SU-DHL-6 (cell line): ENCODE measurements around the gene RYR2.

ENCODE experiments used
- H2AFZ ChIP-seq: fragments of 200-600 bp; sonication (generic); 2 replicates; pipeline ENCODE4 v1.6.1; 2014; ENCODE audit warnings: low read depth, mild to moderate bottlenecking, moderate library complexity, mixed read lengths, antibody characterized with exemption, low read length; ENCODE audit not compliant: severe bottlenecking
- H3F3A ChIP-seq: fragments of 200-600 bp; shearing (Covaris generic); 2 replicates; pipeline ENCODE4 v1.6.0; 2016; ENCODE audit warnings: antibody characterized with exemption, mild to moderate bottlenecking; ENCODE audit not compliant: insufficient read depth
- H3K27ac ChIP-seq: fragments of 200-600 bp; sonication (generic); 2 replicates; pipeline ENCODE4 v1.5.1; 2016; ENCODE audit warnings: low read depth, mild to moderate bottlenecking, low read length, moderate library complexity, mixed read lengths
- H3K27me3 ChIP-seq: fragments of 200-600 bp; sonication (generic), shearing (Covaris generic); 2 replicates; pipeline ENCODE4 v1.6.0; 2014; ENCODE audit warnings: mild to moderate bottlenecking, low read length
- H3K36me3 ChIP-seq: fragments of 200-600 bp; sonication (generic); 2 replicates; pipeline ENCODE4 v1.6.1; 2014; ENCODE audit warnings: mild to moderate bottlenecking, low read length, mixed read lengths
- H3K4me2 ChIP-seq: fragments of 300-600, 200-600 bp; shearing (Covaris generic), sonication (generic); 2 replicates; pipeline ENCODE4 v1.6.0; 2014; ENCODE audit warnings: low read length, low read depth, mild to moderate bottlenecking; ENCODE audit not compliant: poor library complexity, severe bottlenecking
- H3K4me3 ChIP-seq: fragments of 200-600 bp; sonication (generic); 2 replicates; pipeline ENCODE4 v1.5.1; 2014; ENCODE audit warnings: antibody characterized with exemption, low read length, mild to moderate bottlenecking, mixed read lengths; ENCODE audit not compliant: insufficient read depth, poor library complexity, severe bottlenecking
- H3K79me2 ChIP-seq: fragments of 200-600 bp; sonication (generic); 2 replicates; pipeline ENCODE4 v1.6.1; 2014; ENCODE audit warnings: mild to moderate bottlenecking, low read length, moderate library complexity; ENCODE audit not compliant: insufficient read depth
- H3K9ac ChIP-seq: fragments of 200-600 bp; sonication (generic); 2 replicates; pipeline ENCODE4 v1.7.0; 2014; ENCODE audit warnings: mild to moderate bottlenecking, low read length
- H3K9me2 ChIP-seq: fragments of 200-600 bp; sonication (generic); replicated peaks from 2 replicates; pipeline ENCODE4 v1.6.1; 2014; ENCODE audit warnings: low read length; ENCODE audit not compliant: insufficient read depth
- H3K9me3 ChIP-seq: fragments of 200-600 bp; sonication (generic); 2 replicates; pipeline ENCODE4 v1.6.1; 2014; ENCODE audit warnings: low read length, mixed read lengths; ENCODE audit not compliant: insufficient read depth
- H4K20me1 ChIP-seq: fragments of 200-600 bp; sonication (generic); 2 replicates; pipeline ENCODE4 v1.6.1; 2014; ENCODE audit warnings: low read depth, mild to moderate bottlenecking, antibody characterized with exemption, low read length, moderate library complexity, mixed read lengths
- CTCF ChIP-seq: fragments of 200-600 bp; sonication (generic); IDR thresholded peaks from one replicate; pipeline ENCODE4 v1.5.1; 2017; ENCODE audit warnings: antibody characterized with exemption, mild to moderate bottlenecking, low read length, moderate library complexity; ENCODE audit not compliant: insufficient read depth, poor library complexity, severe bottlenecking
- EZH2phosphoT487 ChIP-seq: fragments of 200-600 bp; sonication (generic), shearing (Covaris generic); conservative IDR thresholded peaks from 2 replicates; pipeline ENCODE4 v1.6.1; 2018; ENCODE audit warnings: mild to moderate bottlenecking, antibody characterized with exemption, low read length, moderate library complexity, mixed read lengths

RYR2 gene

GRCh38 chr1:237769916-237770315 lies 727.9 kb downstream of the RYR2 start:
- TF ChIP-seq EZH2phosphoT487, result no peak
- no peak for TF ChIP-seq CTCF
- Histone ChIP-seq H3K9ac (no peak overlapping the region), H3K79me2 (no peaks in the 10 kb centered on the region)

GRCh38 chr1:237772009-237772408 lies 730.0 kb downstream of the RYR2 start:
- no peaks in the 10 kb centered on the region for H3K36me3 ChIP-seq
- H3K4me2 ChIP-seq, result no peak overlapping the region
- TF ChIP-seq CTCF (no peak), EZH2phosphoT487 (no peak)

More at GRCh38 chr1:237769916-237770315, 727.9 kb downstream of the RYR2 start:
- Histone ChIP-seq H3F3A (no peaks in the 10 kb centered on the region), H3K27ac (no peak overlapping the region), H3K9me3 (no peaks in the 10 kb centered on the region), H3K4me2 (no peak overlapping the region), H3K9me2 (no peaks in the 10 kb centered on the region), H3K36me3 (no peaks in the 10 kb centered on the region), H3K27me3 (no peaks in the 10 kb centered on the region), H4K20me1 (no peaks in the 10 kb centered on the region), H2AFZ (no peak overlapping the region), H3K4me3 (no peak overlapping the region)

GRCh38 chr1:237774246-237774645 lies 732.3 kb downstream of the RYR2 start:
- no peak overlapping the region for H3K9ac ChIP-seq
- no peak overlapping the region for H3K27ac ChIP-seq
- H3F3A ChIP-seq, result no peaks in the 10 kb centered on the region
- H4K20me1 ChIP-seq, result no peaks in the 10 kb centered on the region
- H3K79me2 ChIP-seq, result no peaks in the 10 kb centered on the region
- no peaks in the 10 kb centered on the region for H3K27me3 ChIP-seq
- no peaks in the 10 kb centered on the region for H3K9me2 ChIP-seq
- H3K36me3 ChIP-seq, result no peaks in the 10 kb centered on the region
- TF ChIP-seq CTCF (no peak), EZH2phosphoT487 (no peak)
- H3K4me2 ChIP-seq, result no peak overlapping the region
- H2AFZ ChIP-seq, result no peak overlapping the region
- no peak overlapping the region for H3K4me3 ChIP-seq
- H3K9me3 ChIP-seq, result no peaks in the 10 kb centered on the region

More at GRCh38 chr1:237772009-237772408, 730.0 kb downstream of the RYR2 start:
- H3K9me3 ChIP-seq, result no peaks in the 10 kb centered on the region
- no peaks in the 10 kb centered on the region for H4K20me1 ChIP-seq
- H3F3A ChIP-seq, result no peaks in the 10 kb centered on the region
- H3K27me3 ChIP-seq, result no peaks in the 10 kb centered on the region
- no peak overlapping the region for H3K4me3 ChIP-seq
- no peaks in the 10 kb centered on the region for H3K9me2 ChIP-seq
- no peak overlapping the region for H3K9ac ChIP-seq
- H3K27ac ChIP-seq, result no peak overlapping the region
- H3K79me2 ChIP-seq, result no peaks in the 10 kb centered on the region
- H2AFZ ChIP-seq, result no peak overlapping the region
